HepG2 (cell line): ENCODE data around the gene SH3PXD2A. TPM values are rescaled to one million over a fixed set of nuclear protein-coding genes. Genes with fewer than 3 reads are reported as not detected.

ENCODE experiments used
- ATAC-seq: fragments of 200-7000 bp; cut with Tn5 transposase; 3 replicates; pipeline ENCODE4 v1.9.1; 2020; ENCODE audit warnings: mild to moderate bottlenecking, moderate library complexity
- BruUV-seq: library from RNA; stranded (reverse); fragments of 400-500 nt; replicated peaks from 2 replicates; lab custom pipeline; 2021; lab: Mats Ljungman, UMichigan
- CTCF ChIA-PET: fragments of 300-600 bp; formaldehyde crosslinking; extraction: SDS; loops from one replicate; lab custom pipeline; 2021; ENCODE audit warnings: low total read pairs, inconsistent platforms, low intra/inter-chr PET ratio; lab: Yijun Ruan, JAX
- POLR2A ChIA-PET: fragments of 350-600 bp; sonication (Branson Sonifier 250); formaldehyde crosslinking; loops from one replicate; lab custom pipeline; 2020; ENCODE audit warnings: antibody characterized with exemption, inconsistent platforms; lab: Yijun Ruan, JAX
- DNase-seq: peaks from one replicate; pipeline ENCODE4 v3.0.0-alpha.2; 2015; ENCODE audit warnings: low spot score
- FAIRE-seq: peaks from 3 replicates; lab custom pipeline; 2011; peaks lifted over from hg19 to GRCh38; lab: Jason Lieb, UNC
- H2AFZ ChIP-seq: one replicate; pipeline ENCODE4 v1.6.1; 2011; ENCODE audit warnings: low read length, inconsistent platforms
- H3K27ac ChIP-seq: fragments of 300-600 bp; 3 replicates; pipeline ENCODE4 v1.8.0; 2011; ENCODE audit warnings: mixed run types, mild to moderate bottlenecking, mixed read lengths, low read length, inconsistent platforms; ENCODE audit not compliant: insufficient read depth; ENCODE audit errors: extremely low read length
- H3K27me3 ChIP-seq, 2 experiments: fragments of 200-600 bp in 1 of 2; 2 replicates in 1 of 2; 3 replicates in 1 of 2; pipeline versions ENCODE4 v1.6.0 to v1.8.0; 2011; ENCODE audit warnings: low read length in 2 of 2, mild to moderate bottlenecking in 2 of 2, moderate library complexity in 2 of 2, inconsistent platforms in 1 of 2; ENCODE audit not compliant: insufficient read depth in 2 of 2, control insufficient read depth in 1 of 2
- H3K36me3 ChIP-seq, 2 experiments: fragments of 200-600 bp in 1 of 2; replicated peaks in 1 of 2; 2 replicates in 1 of 2; 3 replicates in 1 of 2; pipeline versions ENCODE4 v1.5.1 to v1.8.0; 2011; ENCODE audit warnings: low read length in 2 of 2, inconsistent platforms in 1 of 2; ENCODE audit not compliant: insufficient read depth in 2 of 2, control insufficient read depth in 1 of 2
- H3K4me1 ChIP-seq: 2 replicates; pipeline ENCODE4 v1.5.1; 2012; ENCODE audit warnings: low read length, inconsistent platforms; ENCODE audit not compliant: insufficient read depth
- H3K4me2 ChIP-seq: 2 replicates; pipeline ENCODE4 v1.6.0; 2011; ENCODE audit warnings: low read depth, low read length, inconsistent platforms
- H3K4me3 ChIP-seq, 3 experiments: fragments of 200-600 bp in 1 of 3; sonication (generic), shearing (Covaris generic) in 1 of 3; replicated peaks in 1 of 3; 2 replicates each; pipeline ENCODE4 v1.5.1; 2011 to 2016; ENCODE audit warnings: low read length in 3 of 3, inconsistent platforms in 2 of 3, low read depth in 2 of 3, mild to moderate bottlenecking in 2 of 3, control low read depth in 1 of 3, mixed read lengths in 1 of 3; ENCODE audit not compliant: insufficient read depth in 1 of 3
- H3K79me2 ChIP-seq: one replicate; pipeline ENCODE4 v1.6.1; 2011; ENCODE audit warnings: low read length, inconsistent platforms; ENCODE audit not compliant: insufficient read depth
- H3K9ac ChIP-seq: 2 replicates; pipeline ENCODE4 v1.6.0; 2011; ENCODE audit warnings: mild to moderate bottlenecking, low read depth, low read length, inconsistent platforms; ENCODE audit not compliant: insufficient read depth
- H3K9me3 ChIP-seq: 2 replicates; pipeline ENCODE4 v1.5.1; 2012; ENCODE audit warnings: mild to moderate bottlenecking, low read length
- H4K20me1 ChIP-seq: 2 replicates; pipeline ENCODE4 v1.6.0; 2011; ENCODE audit warnings: inconsistent platforms, mild to moderate bottlenecking, low read length, moderate library complexity; ENCODE audit not compliant: insufficient read depth
- DPF2 ChIP-seq: sonication (generic); formaldehyde crosslinking; IDR thresholded peaks from 2 replicates; pipeline ENCODE4 v1.4.0; 2020; ENCODE audit warnings: mild to moderate bottlenecking, low read depth, missing genetic modification reagents, borderline replicate concordance
- ELF4 ChIP-seq: sonication (generic); formaldehyde crosslinking; IDR thresholded peaks from 2 replicates; pipeline ENCODE4 v1.5.0; 2020; ENCODE audit warnings: missing genetic modification reagents, mild to moderate bottlenecking, moderate library complexity, borderline replicate concordance
- HIVEP1 ChIP-seq: sonication (generic); formaldehyde crosslinking; IDR thresholded peaks from 2 replicates; pipeline ENCODE4 v1.4.0; 2020; ENCODE audit warnings: mild to moderate bottlenecking, missing genetic modification reagents
- HNRNPK ChIP-seq: fragments of 200-400 bp; formaldehyde crosslinking; IDR thresholded peaks from 2 replicates; pipeline ENCODE4 v1.6.1; 2018; ENCODE audit warnings: low read length, low read depth, moderate library complexity, mild to moderate bottlenecking; ENCODE audit not compliant: poor library complexity, severe bottlenecking
- KDM2A ChIP-seq: sonication (generic); formaldehyde crosslinking; IDR thresholded peaks from 2 replicates; pipeline ENCODE4 v1.4.0; 2020; ENCODE audit warnings: low read depth, missing genetic modification reagents, borderline replicate concordance
- NFE2L1 ChIP-seq: sonication (generic); formaldehyde crosslinking; IDR thresholded peaks from 2 replicates; pipeline ENCODE4 v1.4.0; 2020; ENCODE audit warnings: missing genetic modification reagents, mild to moderate bottlenecking, borderline replicate concordance
- POLR2AphosphoS2 ChIP-seq: IDR thresholded peaks from 2 replicates; pipeline ENCODE4 v1.6.1; 2011; ENCODE audit warnings: low read depth, low read length, improper control_type of control experiment
- POLR2G ChIP-seq: fragments of 200-400 bp; formaldehyde crosslinking; IDR thresholded peaks from 2 replicates; pipeline ENCODE4 v1.6.1; 2018; ENCODE audit warnings: mild to moderate bottlenecking, low read depth, low read length, moderate library complexity
- PPARG ChIP-seq: conservative IDR thresholded peaks from 2 replicates; pipeline ENCODE4 v1.6.1; 2016; ENCODE audit warnings: missing biosample characterization, missing genetic modification reagents
- SIX1 ChIP-seq: sonication (generic); formaldehyde crosslinking; IDR thresholded peaks from 2 replicates; pipeline ENCODE4 v1.4.0; 2020; ENCODE audit warnings: missing genetic modification reagents, borderline replicate concordance
- STAT5B ChIP-seq: sonication (generic); formaldehyde crosslinking; IDR thresholded peaks from 2 replicates; pipeline ENCODE4 v1.4.0; 2020; ENCODE audit warnings: missing genetic modification reagents
- ZFP1 ChIP-seq: IDR thresholded peaks from 2 replicates; pipeline ENCODE4 v1.6.1; 2016
- ZNF24 ChIP-seq: fragments of 450-650 bp; IDR thresholded peaks from 2 replicates; pipeline ENCODE4 v1.6.1; 2017; ENCODE audit warnings: antibody characterized with exemption, mild to moderate bottlenecking
- ZNF333 ChIP-seq: sonication (generic); formaldehyde crosslinking; IDR thresholded peaks from 2 replicates; pipeline ENCODE4 v1.4.0; 2020; ENCODE audit warnings: mild to moderate bottlenecking, missing genetic modification reagents, borderline replicate concordance
- ZNF790 ChIP-seq: sonication (generic); formaldehyde crosslinking; IDR thresholded peaks from 2 replicates; pipeline ENCODE4 v1.8.0; 2022; ENCODE audit warnings: missing genetic modification reagents, mild to moderate bottlenecking, borderline replicate concordance
- WGBS: methylation state at CpG from one replicate; pipeline ENCODE4 v1.1.6; 2017; ENCODE audit warnings: low lambda C conversion rate; 5-methylcytosine and 5-hydroxymethylcytosine counted together
- in situ Hi-C: cut with HindIII; loops from 2 replicates; pipeline ENCODE4 v1.10.0; 2017; ENCODE audit warnings: low pct_unique_long_range_greater_than_20kb; ENCODE audit not compliant: extremely low pct_ligation_motif_present
- intact Hi-C: fragments of 100-400 bp; cut with micrococcal nuclease; formaldehyde crosslinking; loops from one replicate; pipeline ENCODE4 v1.10.0; 2022; ENCODE audit not compliant: unreplicated experiment
- polyA plus RNA-seq, 8 experiments: library from polyadenylated mRNA; depleted of rRNA in 3 of 8; stranded (reverse) in 7 of 8; unstranded in 1 of 8; fragments of >200 nt; fragmentation: Illumina TruSeq in 4 of 8; extraction: Trizol in 4 of 8; gene quantifications; 2 replicates each; pipeline versions ENCODE4 v1.2.1 to v1.2.3, GENCODE V29; 2011 to 2016; ENCODE audit warnings: low read depth in 4 of 8, missing spikeins in 1 of 8, mixed read lengths in 1 of 8; ENCODE audit not compliant: insufficient read depth in 1 of 8
- total RNA-seq, 5 experiments: library from RNA; depleted of rRNA; stranded (reverse); fragments of >200 nt; fragmentation: Illumina TruSeq; extraction: Trizol; gene quantifications; 2 replicates each; pipeline ENCODE4 v1.2.3, GENCODE V29; 2016; ENCODE audit warnings: low read depth in 1 of 5
- TF ChIP-seq, protein P1 (sequence below): sonication (generic); formaldehyde crosslinking; IDR thresholded peaks from 2 replicates; pipeline ENCODE4 v1.8.1; 2023; ENCODE audit warnings: mild to moderate bottlenecking, missing genetic modification reagents
- TF ChIP-seq, protein P2 (sequence below): sonication (generic); formaldehyde crosslinking; IDR thresholded peaks from 2 replicates; pipeline ENCODE4 v1.5.0; 2020; ENCODE audit warnings: missing genetic modification reagents, mild to moderate bottlenecking, borderline replicate concordance
- TF ChIP-seq, protein P3 (sequence below): sonication (generic); formaldehyde crosslinking; IDR thresholded peaks from 2 replicates; pipeline ENCODE4 v1.4.0; 2020; ENCODE audit warnings: mild to moderate bottlenecking, missing genetic modification reagents

The SH3PXD2A gene
- total and polyA plus RNA-seq, 2 of the 13 experiments (the other 11 are each of a cell fraction or from before 2014, with no cell fraction given): 11.1 to 11.3 TPM

DNA sequence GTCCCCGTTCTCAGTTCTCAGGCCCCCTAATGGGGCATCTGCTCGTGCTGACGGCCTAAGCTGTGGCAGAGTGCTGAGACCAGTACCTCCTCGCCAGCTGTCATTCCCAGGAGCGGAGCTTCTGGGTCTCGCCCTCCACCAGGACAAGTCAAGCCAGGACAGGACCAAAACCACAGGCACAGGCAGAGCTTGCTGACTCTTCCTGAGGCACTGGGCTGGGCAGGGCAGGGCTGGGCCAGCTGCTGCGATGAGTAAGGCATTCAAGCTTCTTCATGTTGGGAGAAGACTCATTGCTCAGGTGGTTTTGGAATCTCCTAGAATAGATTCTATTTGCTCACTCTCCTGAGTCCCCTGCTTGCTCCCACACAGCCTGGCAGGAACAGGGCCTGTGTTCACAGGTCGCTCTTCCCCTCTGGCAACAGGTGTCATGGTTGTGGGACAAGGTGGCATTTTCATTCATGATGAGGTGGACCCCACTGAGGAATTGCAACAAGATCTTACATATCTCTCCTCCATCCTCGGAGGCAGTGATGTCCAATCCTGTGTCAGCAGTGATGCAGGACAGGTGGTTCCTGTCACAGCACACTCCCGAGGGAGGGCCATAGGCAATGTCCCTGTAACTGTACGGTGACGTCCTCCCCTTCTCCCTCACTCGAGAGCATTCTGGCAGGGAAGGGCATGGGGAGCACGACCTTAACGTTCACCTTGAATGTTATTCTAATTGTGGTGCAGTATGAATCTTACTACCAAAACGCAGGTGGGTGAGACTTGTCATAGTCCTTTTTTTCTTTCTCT is 17.0 kb upstream of the SH3PXD2A start:
- no peaks in the 10 kb centered on the region for H3K9me3 ChIP-seq

More for the DNA sequence above, 17.0 kb upstream of the SH3PXD2A start:
- H3K27ac ChIP-seq: no peak overlapping the region
- H3K79me2 ChIP-seq: no peaks in the 10 kb centered on the region
- no TSS peak for BruUV-seq
- DNase-seq: no peak
- H3K36me3 ChIP-seq: no peaks in the 10 kb centered on the region
- CTCF ChIA-PET: no interaction called here
- WGBS: 94% methylated on average over 11 of the region's 16 CpGs
- no peaks in the 10 kb centered on the region for H4K20me1 ChIP-seq
- TF ChIP-seq KDM2A (CRISPR knock-in tag) (no peak), DPF2 (no peak), ELF4 (CRISPR knock-in tag) (no peak), NFE2L1 (no peak), ZNF333 (no peak), ZNF24 (no peak), ZFP1 (no peak), STAT5B (CRISPR knock-in tag) (no peak), PPARG (no peak), POLR2G (no peak), HIVEP1 (CRISPR knock-in tag) (no peak), HNRNPK (no peak), ZNF790 (CRISPR knock-in tag) (no peak), POLR2AphosphoS2 (no peak), SIX1 (CRISPR knock-in tag) (no peak)
- TF ChIP-seq, protein P1, sequence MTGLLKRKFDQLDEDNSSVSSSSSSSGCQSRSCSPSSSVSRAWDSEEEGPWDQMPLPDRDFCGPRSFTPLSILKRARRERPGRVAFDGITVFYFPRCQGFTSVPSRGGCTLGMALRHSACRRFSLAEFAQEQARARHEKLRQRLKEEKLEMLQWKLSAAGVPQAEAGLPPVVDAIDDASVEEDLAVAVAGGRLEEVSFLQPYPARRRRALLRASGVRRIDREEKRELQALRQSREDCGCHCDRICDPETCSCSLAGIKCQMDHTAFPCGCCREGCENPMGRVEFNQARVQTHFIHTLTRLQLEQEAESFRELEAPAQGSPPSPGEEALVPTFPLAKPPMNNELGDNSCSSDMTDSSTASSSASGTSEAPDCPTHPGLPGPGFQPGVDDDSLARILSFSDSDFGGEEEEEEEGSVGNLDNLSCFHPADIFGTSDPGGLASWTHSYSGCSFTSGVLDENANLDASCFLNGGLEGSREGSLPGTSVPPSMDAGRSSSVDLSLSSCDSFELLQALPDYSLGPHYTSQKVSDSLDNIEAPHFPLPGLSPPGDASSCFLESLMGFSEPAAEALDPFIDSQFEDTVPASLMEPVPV: no peak
- TF ChIP-seq, protein P2, sequence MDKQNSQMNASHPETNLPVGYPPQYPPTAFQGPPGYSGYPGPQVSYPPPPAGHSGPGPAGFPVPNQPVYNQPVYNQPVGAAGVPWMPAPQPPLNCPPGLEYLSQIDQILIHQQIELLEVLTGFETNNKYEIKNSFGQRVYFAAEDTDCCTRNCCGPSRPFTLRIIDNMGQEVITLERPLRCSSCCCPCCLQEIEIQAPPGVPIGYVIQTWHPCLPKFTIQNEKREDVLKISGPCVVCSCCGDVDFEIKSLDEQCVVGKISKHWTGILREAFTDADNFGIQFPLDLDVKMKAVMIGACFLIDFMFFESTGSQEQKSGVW (CRISPR knock-in tag): no peak
- TF ChIP-seq, protein P3, sequence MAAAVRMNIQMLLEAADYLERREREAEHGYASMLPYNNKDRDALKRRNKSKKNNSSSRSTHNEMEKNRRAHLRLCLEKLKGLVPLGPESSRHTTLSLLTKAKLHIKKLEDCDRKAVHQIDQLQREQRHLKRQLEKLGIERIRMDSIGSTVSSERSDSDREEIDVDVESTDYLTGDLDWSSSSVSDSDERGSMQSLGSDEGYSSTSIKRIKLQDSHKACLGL (CRISPR knock-in tag): no peak
- POLR2A ChIA-PET: no interaction called here
- H3K4me1 ChIP-seq: no peaks in the 10 kb centered on the region
- no peak overlapping the region for H3K4me3 ChIP-seq
- no peak overlapping the region for H3K4me2 ChIP-seq
- H3K27me3 ChIP-seq: no peaks in the 10 kb centered on the region
- intact Hi-C loops: no loop called here
- H2AFZ ChIP-seq: no peak overlapping the region
- no peak overlapping the region for H3K9ac ChIP-seq
- no peak for FAIRE-seq
- no peak for ATAC-seq
- in situ Hi-C loops: no loop called here
